GM23248 (cell line): ENCODE data around the gene PLVAP. TPM values are rescaled to one million over a fixed set of nuclear protein-coding genes. Genes with fewer than 3 reads are reported as not detected.

Source experiments
- DNase-seq: peaks from one replicate; pipeline ENCODE4 v3.0.0-alpha.2; 2015
- H2AFZ ChIP-seq: fragments of 200-600 bp; sonication (generic); 2 replicates; pipeline ENCODE4 v1.6.1; 2016; ENCODE audit warnings: antibody characterized with exemption
- H3F3A ChIP-seq: fragments of 200-600 bp; sonication (generic); 2 replicates; pipeline ENCODE4 v1.6.1; 2016; ENCODE audit warnings: mild to moderate bottlenecking, antibody characterized with exemption, mixed run types; ENCODE audit not compliant: insufficient read depth
- H3K27ac ChIP-seq: fragments of 200-600 bp; sonication (generic); 2 replicates; pipeline ENCODE4 v1.5.1; 2016; ENCODE audit warnings: mild to moderate bottlenecking
- H3K27me3 ChIP-seq: fragments of 200-600 bp; sonication (generic); replicated peaks from 2 replicates; pipeline ENCODE4 v1.6.1; 2016; ENCODE audit warnings: mild to moderate bottlenecking; ENCODE audit not compliant: insufficient read depth
- H3K36me3 ChIP-seq: fragments of 200-600 bp; sonication (generic); 2 replicates; pipeline ENCODE4 v1.6.1; 2016; ENCODE audit warnings: low read depth, mild to moderate bottlenecking
- H3K4me1 ChIP-seq: fragments of 200-600 bp; sonication (generic); 2 replicates; pipeline ENCODE4 v1.6.1; 2016; ENCODE audit warnings: mild to moderate bottlenecking; ENCODE audit not compliant: insufficient read depth
- H3K4me2 ChIP-seq: fragments of 200-600 bp; sonication (generic); one replicate; pipeline ENCODE4 v1.6.1; 2016; ENCODE audit warnings: mild to moderate bottlenecking; ENCODE audit not compliant: unreplicated experiment
- H3K4me3 ChIP-seq: fragments of 200-600 bp; sonication (generic); 2 replicates; pipeline ENCODE4 v1.5.1; 2016; ENCODE audit warnings: mild to moderate bottlenecking
- H3K79me2 ChIP-seq: fragments of 200-600 bp; sonication (generic); 2 replicates; pipeline ENCODE4 v1.6.1; 2016; ENCODE audit warnings: mild to moderate bottlenecking; ENCODE audit not compliant: insufficient read depth
- H3K9ac ChIP-seq: fragments of 200-600 bp; sonication (generic); 2 replicates; pipeline ENCODE4 v1.6.1; 2016; ENCODE audit warnings: mild to moderate bottlenecking
- H3K9me2 ChIP-seq: fragments of 200-600 bp; sonication (generic); 2 replicates; pipeline ENCODE4 v1.6.1; 2016; ENCODE audit warnings: mixed run types, mild to moderate bottlenecking, moderate library complexity; ENCODE audit not compliant: insufficient read depth
- H3K9me3 ChIP-seq: fragments of 200-600 bp; sonication (generic); one replicate; pipeline ENCODE4 v1.6.1; 2017; ENCODE audit warnings: low read depth
- H4K20me1 ChIP-seq: fragments of 200-600 bp; sonication (generic); 2 replicates; pipeline ENCODE4 v1.6.0; 2016; ENCODE audit not compliant: insufficient read depth
- EZH2 ChIP-seq: fragments of 200-600 bp; sonication (generic); IDR thresholded peaks from 2 replicates; pipeline ENCODE4 v1.6.1; 2018; ENCODE audit warnings: antibody characterized with exemption, mild to moderate bottlenecking; ENCODE audit not compliant: insufficient read depth, poor library complexity, severe bottlenecking
- EZH2phosphoT487 ChIP-seq: fragments of 200-600 bp; sonication (generic); IDR thresholded peaks from 2 replicates; pipeline ENCODE4 v1.6.1; 2018; ENCODE audit warnings: antibody characterized with exemption, moderate library complexity, mild to moderate bottlenecking, low read depth; ENCODE audit not compliant: insufficient read depth
- WGBS, 2 experiments: methylation state at CpG; one replicate each; pipeline ENCODE4 v1.1.6; 2015 to 2017; ENCODE audit warnings: low lambda C conversion rate in 2 of 2, low coverage in 1 of 2; ENCODE audit errors: missing lambda C conversion rate in 2 of 2; 5-methylcytosine and 5-hydroxymethylcytosine counted together
- in situ Hi-C: fragments of 300-500 bp; cut with MboI; formaldehyde crosslinking; loops from 2 replicates; pipeline ENCODE4 v1.15.0; 2020
- polyA plus RNA-seq: library from polyadenylated mRNA; unstranded; fragments of >200 nt; fragmentation: Nextera tagmentation; extraction: Ambion mirVana; gene quantifications from 2 replicates; pipeline ENCODE4 v1.2.1, GENCODE V29; 2016
- total RNA-seq: library from RNA; depleted of rRNA; stranded (reverse); fragments of >200 nt; shearing (Covaris generic); gene quantifications from 2 replicates; pipeline ENCODE4 v1.2.3, GENCODE V29; 2014

Gene PLVAP
- total and polyA plus RNA-seq, 2 experiments from 2014 or later: not detected

- no peak overlapping the region for H2AFZ ChIP-seq
- peaks cover 7% of the 10 kb centered on the region; the same call in 1 of the 2 replicates for H3K4me1 ChIP-seq
- no peak for DNase-seq
- H3K27me3 ChIP-seq: no peaks in the 10 kb centered on the region
- WGBS, 2 experiments: 91 to 92% methylated on average over 8 of the region's 8 CpGs
- H4K20me1 ChIP-seq: no peaks in the 10 kb centered on the region
- no peak overlapping the region for H3K27ac ChIP-seq
- no peaks in the 10 kb centered on the region for H3K79me2 ChIP-seq
- TF ChIP-seq EZH2 (no peak), EZH2phosphoT487 (no peak)
- no peaks in the 10 kb centered on the region for H3K9me2 ChIP-seq
- H3K9ac ChIP-seq: no peak overlapping the region
- H3K4me2 ChIP-seq: no peak overlapping the region
- H3K36me3 ChIP-seq: no peaks in the 10 kb centered on the region
- H3K4me3 ChIP-seq: no peak overlapping the region
- in situ Hi-C loops: no loop called here
- H3K9me3 ChIP-seq: no peaks in the 10 kb centered on the region
- H3F3A ChIP-seq: peaks cover 11% of the 10 kb centered on the region; the same call in 1 of the 2 replicates
Measured at GRCh38 chr19:17332360-17332676, 44.8 kb downstream of the PLVAP start.

- no peak overlapping the region for H3K9ac ChIP-seq
- H3F3A ChIP-seq: 0 out of 2 replicates have a peak, but pooled peaks cover 12% of the 10 kb centered on the region
- WGBS, 2 experiments: 83 to 85% methylated on average over 13 of the region's 13 CpGs
- no peak for DNase-seq
- H3K4me1 ChIP-seq: peaks cover 7% of the 10 kb centered on the region; the same call in 1 of the 2 replicates
- no peak overlapping the region for H2AFZ ChIP-seq
- TF ChIP-seq EZH2 (no peak), EZH2phosphoT487 (no peak)
- H3K27ac ChIP-seq: no peak overlapping the region
- H4K20me1 ChIP-seq: no peaks in the 10 kb centered on the region
- in situ Hi-C loops: no loop called here
- H3K4me3 ChIP-seq: no peak overlapping the region
- H3K27me3 ChIP-seq: no peaks in the 10 kb centered on the region
- no peaks in the 10 kb centered on the region for H3K9me3 ChIP-seq
- H3K79me2 ChIP-seq: no peaks in the 10 kb centered on the region
- no peaks in the 10 kb centered on the region for H3K9me2 ChIP-seq
- H3K4me2 ChIP-seq: no peak overlapping the region
- no peaks in the 10 kb centered on the region for H3K36me3 ChIP-seq
Measured at GRCh38 chr19:17331045-17331558, 46.0 kb downstream of the PLVAP start.

- peaks cover 6% of the 10 kb centered on the region; the same call in 1 of the 2 replicates for H3K4me1 ChIP-seq
- H3K9ac ChIP-seq: no peak overlapping the region
- 95% methylated on average over 24 of the region's 24 CpGs for WGBS, 2 experiments
- in situ Hi-C loops: no loop called here
- H3F3A ChIP-seq: 0 out of 2 replicates have a peak, but pooled peaks cover 17% of the 10 kb centered on the region
- H3K27ac ChIP-seq: no peak overlapping the region
- H3K4me2 ChIP-seq: no peak overlapping the region
- H3K9me2 ChIP-seq: no peaks in the 10 kb centered on the region
- H3K27me3 ChIP-seq: no peaks in the 10 kb centered on the region
- no peaks in the 10 kb centered on the region for H3K36me3 ChIP-seq
- H3K4me3 ChIP-seq: no peak overlapping the region
- no peak for TF ChIP-seq EZH2
- TF ChIP-seq EZH2phosphoT487: no peak
- no peak for DNase-seq
- no peak overlapping the region for H2AFZ ChIP-seq
- H4K20me1 ChIP-seq: no peaks in the 10 kb centered on the region
- no peaks in the 10 kb centered on the region for H3K79me2 ChIP-seq
- H3K9me3 ChIP-seq: no peaks in the 10 kb centered on the region
Measured at GRCh38 chr19:17330262-17331044, 46.7 kb downstream of the PLVAP start.

- H3F3A ChIP-seq: 0 out of 2 replicates have a peak, but pooled peaks cover 12% of the 10 kb centered on the region
- H2AFZ ChIP-seq: no peak overlapping the region
- no peaks in the 10 kb centered on the region for H3K4me1 ChIP-seq
- no peaks in the 10 kb centered on the region for H4K20me1 ChIP-seq
- no peaks in the 10 kb centered on the region for H3K27me3 ChIP-seq
- no peak overlapping the region for H3K4me3 ChIP-seq
- no peaks in the 10 kb centered on the region for H3K79me2 ChIP-seq
- no peak for DNase-seq
- 88 to 90% methylated on average over 36 to 51 of the region's 51 CpGs for WGBS, 2 experiments
- no peak overlapping the region for H3K4me2 ChIP-seq
- TF ChIP-seq EZH2: no peak
- H3K9ac ChIP-seq: no peak overlapping the region
- H3K9me2 ChIP-seq: no peaks in the 10 kb centered on the region
- no peak overlapping the region for H3K27ac ChIP-seq
- in situ Hi-C loops: no loop called here
- H3K36me3 ChIP-seq: no peaks in the 10 kb centered on the region
- H3K9me3 ChIP-seq: no peaks in the 10 kb centered on the region
Measured at GRCh38 chr19:17329366-17330261, 47.5 kb downstream of the PLVAP start.
